HUES64 (cell line): ENCODE results near the gene NDUFAF8.
"Not testable (repeated sequence)": the region's sequence is repeated elsewhere in the genome, so short reads cannot be mapped to it uniquely, and the experiment has no call there.

ENCODE experiments used
- H3K27ac ChIP-seq: 2 replicates; pipeline ENCODE4 v1.7.0; 2013; ENCODE audit warnings: low read depth, low read length, inconsistent platforms
- H3K27me3 ChIP-seq: 2 replicates; pipeline ENCODE4 v1.6.1; 2013; ENCODE audit warnings: mild to moderate bottlenecking, low read length; ENCODE audit not compliant: insufficient read depth
- H3K36me3 ChIP-seq: 2 replicates; pipeline ENCODE4 v1.6.1; 2013; ENCODE audit warnings: mild to moderate bottlenecking, low read length; ENCODE audit not compliant: insufficient read depth
- H3K4me1 ChIP-seq: 2 replicates; pipeline ENCODE4 v1.6.1; 2013; ENCODE audit warnings: mild to moderate bottlenecking, low read length, moderate library complexity; ENCODE audit not compliant: insufficient read depth
- H3K4me3 ChIP-seq: 2 replicates; pipeline ENCODE4 v1.5.1; 2013; ENCODE audit warnings: mild to moderate bottlenecking, low read length, moderate library complexity
- H3K9ac ChIP-seq: 2 replicates; pipeline ENCODE4 v1.6.1; 2013; ENCODE audit warnings: mild to moderate bottlenecking, low read depth, low read length
- H3K9me3 ChIP-seq: 2 replicates; pipeline ENCODE4 v1.6.1; 2013; ENCODE audit warnings: low read depth, low read length; ENCODE audit not compliant: insufficient read depth
- WGBS: fragments of 150-250, 120-280 bp; methylation state at CpG from one replicate; pipeline ENCODE4 v1.1.7; 2013; ENCODE audit warnings: missing lambda C conversion rate; 5-methylcytosine and 5-hydroxymethylcytosine counted together

NDUFAF8 gene

DNA sequence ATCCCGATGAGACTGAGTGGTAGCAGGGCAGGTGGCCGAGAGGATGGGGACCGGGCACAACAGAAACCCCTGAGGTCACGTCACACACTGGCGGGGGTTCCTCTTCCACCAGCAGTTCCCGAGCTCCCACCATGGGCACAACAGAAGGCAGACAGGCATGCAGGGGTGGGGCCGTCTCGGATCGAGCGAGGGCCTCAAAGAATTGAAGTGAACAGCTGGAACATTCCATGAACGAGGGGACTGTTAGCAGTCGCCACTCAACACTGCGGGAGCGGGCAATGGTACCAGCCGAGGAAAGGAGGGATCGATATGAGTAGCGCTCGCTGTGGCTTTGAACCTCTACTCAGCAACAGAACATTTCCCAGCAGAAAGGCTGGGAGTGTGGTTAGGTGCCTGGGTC is 21.6 kb upstream of the NDUFAF8 start:
- WGBS = 89% methylated on average over 17 of the region's 18 CpGs
- H3K27ac ChIP-seq = no peak overlapping the region
- no peaks in the 10 kb centered on the region for H3K27me3 ChIP-seq
- no peak overlapping the region for H3K9ac ChIP-seq
- H3K9me3 ChIP-seq = no peaks in the 10 kb centered on the region
- peaks cover 10% of the 10 kb centered on the region for H3K4me1 ChIP-seq
- H3K4me3 ChIP-seq = no peak overlapping the region
- peaks cover 16% of the 10 kb centered on the region for H3K36me3 ChIP-seq

DNA sequence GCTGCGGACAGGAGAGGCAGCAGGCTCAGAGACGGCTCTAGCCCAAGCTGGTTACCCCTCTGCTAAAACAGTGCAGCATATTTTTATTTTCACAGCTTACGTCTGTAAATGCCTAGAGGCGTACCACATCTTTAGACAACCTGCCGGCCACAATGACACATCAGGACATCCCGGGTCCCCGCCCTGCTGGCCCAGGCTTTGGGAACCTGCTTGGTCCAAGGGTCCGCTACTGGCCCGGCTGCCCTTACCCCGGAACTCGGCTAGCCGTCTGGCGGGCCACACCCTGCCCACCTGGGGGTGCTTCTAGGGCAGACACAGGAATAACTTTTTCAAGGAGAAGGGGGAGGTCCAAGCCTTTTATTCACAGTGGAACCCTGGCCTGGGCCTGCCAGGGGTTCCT is 20.7 kb upstream of the NDUFAF8 start:
- Histone ChIP-seq H3K9ac (no peak overlapping the region), H3K27ac (no peak overlapping the region), H3K36me3 (peaks cover 16% of the 10 kb centered on the region), H3K4me1 (peaks cover 10% of the 10 kb centered on the region), H3K4me3 (no peak overlapping the region), H3K27me3 (no peaks in the 10 kb centered on the region), H3K9me3 (no peaks in the 10 kb centered on the region)
- WGBS = 86% methylated on average over 13 of the region's 13 CpGs

DNA sequence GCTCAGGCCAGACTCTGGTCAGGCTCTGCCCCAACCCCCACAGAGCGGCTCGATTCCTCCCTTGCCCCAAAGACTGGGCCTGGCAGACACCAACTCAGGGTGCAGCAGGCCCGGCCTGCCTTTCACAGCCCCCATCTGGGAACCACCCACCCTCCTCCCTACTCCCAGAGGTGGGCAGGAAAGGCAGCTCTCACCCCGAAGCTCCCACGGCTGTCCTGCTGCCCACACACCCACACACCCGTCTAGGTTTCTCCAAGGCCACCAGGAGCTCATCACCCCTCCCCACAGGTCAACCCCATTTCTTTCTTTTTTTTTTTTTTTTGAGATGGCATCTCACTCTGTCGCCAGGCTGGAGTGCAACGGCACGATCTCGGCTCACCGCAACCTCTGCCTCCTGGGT is 20.1 kb upstream of the NDUFAF8 start:
- Histone ChIP-seq H3K27me3 (no peaks in the 10 kb centered on the region), H3K4me1 (peaks cover 10% of the 10 kb centered on the region), H3K27ac (no peak overlapping the region), H3K9me3 (no peaks in the 10 kb centered on the region), H3K4me3 (no peak overlapping the region), H3K36me3 (peaks cover 16% of the 10 kb centered on the region), H3K9ac (no peak overlapping the region)
- 91% methylated on average over 11 of the region's 11 CpGs for WGBS

DNA sequence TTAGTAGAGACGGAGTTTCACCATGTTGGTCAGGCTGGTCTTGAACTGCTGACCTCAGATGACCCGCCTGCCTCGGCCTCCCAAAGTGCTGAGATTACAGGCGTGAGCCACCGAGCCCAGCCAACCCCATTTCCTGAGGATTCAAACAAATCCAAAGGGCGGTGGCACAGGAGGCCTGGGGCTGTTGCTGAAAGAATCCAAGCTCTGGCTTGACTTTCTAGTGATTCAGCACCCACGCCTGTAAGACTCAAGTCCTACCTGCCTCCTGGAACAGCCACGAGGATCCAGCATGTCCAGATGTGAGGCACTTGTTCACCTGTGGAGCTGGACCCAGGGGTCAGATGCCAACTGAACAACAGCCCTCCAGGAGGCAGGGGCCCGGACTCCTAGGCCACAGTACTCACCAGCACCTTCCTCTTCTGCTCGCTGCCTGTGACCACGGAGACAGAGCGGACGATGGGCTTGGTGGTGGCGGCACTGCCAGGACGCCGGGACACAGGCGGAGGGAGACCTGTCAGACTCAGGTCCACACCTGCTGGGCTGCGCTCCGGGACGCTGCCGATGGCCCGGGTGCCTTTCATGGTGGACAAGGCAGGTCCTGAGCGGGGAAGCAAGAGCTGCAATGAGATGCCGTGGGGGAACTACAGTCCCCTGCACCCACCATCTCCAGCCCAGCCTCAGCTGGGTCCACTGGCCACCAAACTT is 19.5 kb upstream of the NDUFAF8 start:
- Histone ChIP-seq H3K36me3 (peaks cover 16% of the 10 kb centered on the region), H3K9ac (no peak overlapping the region), H3K4me3 (no peak overlapping the region), H3K9me3 (no peaks in the 10 kb centered on the region), H3K4me1 (peaks cover 10% of the 10 kb centered on the region), H3K27me3 (no peaks in the 10 kb centered on the region), H3K27ac (no peak overlapping the region)
- 96% methylated on average over 24 of the region's 24 CpGs for WGBS

DNA sequence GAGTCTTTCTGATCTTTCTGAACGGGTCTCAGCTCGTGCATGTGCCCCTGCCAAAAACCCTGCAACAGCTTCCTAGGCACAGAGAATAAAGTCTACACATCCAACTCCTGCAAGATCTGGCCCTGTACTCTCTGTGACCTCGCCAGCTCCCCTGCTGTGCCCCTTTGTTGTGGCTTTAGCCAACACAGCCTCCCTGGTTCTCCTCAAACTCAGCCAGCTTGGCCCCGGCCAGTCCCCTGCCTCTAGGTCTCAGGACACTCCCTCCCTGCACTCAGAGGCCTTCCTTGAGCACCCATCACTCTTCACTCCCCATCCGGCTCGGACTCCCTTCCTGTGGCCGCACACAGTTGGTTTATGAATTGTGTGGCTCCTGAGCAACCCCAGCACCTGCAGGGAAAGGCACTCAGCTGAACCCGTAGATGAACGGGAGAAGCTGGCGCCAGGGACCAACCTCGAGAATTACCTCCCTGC is 17.7 kb upstream of the NDUFAF8 start:
- H3K9me3 ChIP-seq = no peaks in the 10 kb centered on the region
- WGBS = 57% methylated on average over 11 of the region's 11 CpGs
- H3K4me3 ChIP-seq = peak overlapping the region; percentile 86
- peaks cover 16% of the 10 kb centered on the region for H3K36me3 ChIP-seq
- no peak overlapping the region for H3K9ac ChIP-seq
- H3K27ac ChIP-seq = no peak overlapping the region
- no peaks in the 10 kb centered on the region for H3K27me3 ChIP-seq
- H3K4me1 ChIP-seq = peaks cover 10% of the 10 kb centered on the region

DNA sequence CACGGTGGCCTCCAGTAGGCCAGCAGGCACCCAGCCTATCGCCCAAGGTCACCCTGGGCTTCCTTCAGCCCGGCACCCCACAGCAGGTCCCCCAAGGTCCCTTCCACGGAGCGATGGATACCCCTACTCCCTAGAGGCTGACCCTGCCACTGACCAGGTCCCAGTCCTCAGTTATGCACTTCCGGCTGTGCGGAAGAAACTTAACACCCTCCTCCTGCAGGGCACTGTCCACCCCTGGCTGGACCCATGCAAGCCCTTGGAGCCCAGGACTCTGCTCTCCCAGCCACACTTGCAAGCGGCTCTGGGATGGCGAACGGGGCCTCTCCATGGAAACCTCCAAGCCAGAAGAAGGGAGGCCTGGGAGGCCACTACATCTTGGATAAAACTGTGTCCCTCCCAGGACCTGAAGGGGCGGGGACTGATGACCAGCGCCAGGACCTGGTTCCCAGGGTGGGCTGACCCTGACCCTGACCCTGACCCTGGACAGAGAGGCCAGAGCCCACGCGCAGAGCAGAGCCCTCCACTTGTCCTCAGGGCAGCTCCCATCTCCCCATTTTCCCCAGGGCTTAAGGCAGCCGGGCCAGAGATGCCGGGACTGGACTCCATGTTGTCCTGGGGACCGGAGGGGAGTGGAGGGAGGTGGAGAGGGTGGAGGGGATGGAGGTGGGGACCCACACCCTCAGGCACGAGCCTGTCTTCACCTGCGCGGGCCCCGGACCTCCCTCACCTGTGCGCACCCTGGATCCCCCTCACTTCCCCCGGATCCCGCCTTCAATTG is 17.1 kb upstream of the NDUFAF8 start:
- Histone ChIP-seq H3K9me3 (no peaks in the 10 kb centered on the region), H3K4me1 (peaks cover 10% of the 10 kb centered on the region), H3K27me3 (no peaks in the 10 kb centered on the region), H3K4me3 (peak overlapping the region; percentile 86), H3K36me3 (peaks cover 13% of the 10 kb centered on the region), H3K27ac (no peak overlapping the region), H3K9ac (peak overlapping the region; percentile 72)
- WGBS = 24% methylated on average over 24 of the region's 24 CpGs

DNA sequence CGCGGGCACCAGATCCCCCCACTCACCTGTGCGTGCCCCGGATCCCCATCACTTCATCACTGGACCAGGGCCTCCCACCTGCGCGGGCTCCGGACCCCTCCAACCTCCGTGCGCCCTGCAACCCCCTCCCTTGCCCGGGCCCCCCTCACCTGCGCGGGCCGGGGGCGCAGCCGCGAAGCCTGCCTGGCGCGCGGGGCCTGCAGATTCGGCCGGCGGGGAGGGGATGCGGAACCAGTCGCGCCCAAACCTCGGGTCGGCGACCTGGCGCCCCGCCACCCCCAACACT is 16.6 kb upstream of the NDUFAF8 start:
- Histone ChIP-seq H3K36me3 (peaks cover 10% of the 10 kb centered on the region; the same call in 1 of the 2 replicates), H3K4me1 (peaks cover 10% of the 10 kb centered on the region), H3K27ac (no peak overlapping the region), H3K4me3 (peak overlapping the region; percentile 86), H3K9ac (peak overlapping the region; percentile 72), H3K9me3 (no peaks in the 10 kb centered on the region), H3K27me3 (no peaks in the 10 kb centered on the region)
- WGBS = 0% methylated on average over 30 of the region's 30 CpGs

DNA sequence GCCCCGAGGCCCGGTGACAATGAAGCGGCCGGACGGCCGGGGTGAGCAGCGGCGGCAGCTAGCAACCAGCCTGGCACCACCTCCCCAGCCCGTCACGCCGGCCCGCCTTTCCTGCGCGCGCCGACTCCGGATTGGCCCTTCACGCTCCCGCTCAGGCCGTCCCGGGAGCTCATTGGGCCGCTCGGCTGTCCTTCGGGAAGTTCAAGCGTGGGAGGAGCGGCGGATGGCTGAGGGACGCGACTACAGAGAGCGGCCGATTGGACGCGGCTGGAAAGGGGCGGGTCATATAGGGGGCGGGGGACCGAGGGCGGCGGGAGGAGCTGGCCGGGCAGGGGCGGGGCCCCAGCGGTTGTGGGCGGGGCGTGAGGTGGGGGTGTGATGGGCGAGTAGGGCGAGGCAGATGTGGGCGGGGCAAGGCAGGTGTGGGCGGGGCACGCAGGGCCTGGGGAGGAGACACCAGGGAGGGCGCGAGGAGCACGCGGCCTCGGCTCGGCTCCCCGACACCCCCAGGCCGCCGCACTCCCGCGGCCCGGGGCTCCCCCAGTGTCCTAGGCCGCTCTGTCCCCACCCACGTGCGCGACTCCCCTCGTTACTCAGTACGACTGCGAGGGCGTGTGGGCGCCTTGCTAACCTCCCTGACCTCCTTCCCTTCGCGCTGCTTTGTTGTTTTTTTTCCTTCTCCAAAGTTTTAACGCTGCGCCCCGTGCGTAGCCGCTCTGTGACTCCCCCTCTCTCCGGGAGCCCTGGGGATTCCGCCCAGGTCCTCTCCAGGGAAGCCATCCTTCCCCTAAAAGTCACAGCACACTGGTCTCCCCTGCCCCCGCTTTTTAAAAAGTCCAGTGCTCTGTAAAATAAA is 16.0 kb upstream of the NDUFAF8 start, which contains the start of gene CEP131:
Gene CEP131, minus strand, starts transcription at position 60 of the 856 bp plus-strand sequence. CDS start 2,909 bp downstream, outside the sequence.
- Histone ChIP-seq H3K4me3 (peak within 1 kb of the TSS; percentile 86), H3K27ac (0 out of 2 replicates have a peak within 1 kb of the TSS, but pooled peaks have one; percentile 11), H3K36me3 (peaks cover 10% of the 10 kb centered on the region; the same call in 1 of the 2 replicates), H3K9ac (peak within 1 kb of the TSS; percentile 82), H3K4me1 (peaks cover 10% of the 10 kb centered on the region), H3K9me3 (no peaks in the 10 kb centered on the region), H3K27me3 (no peaks in the 10 kb centered on the region)
- WGBS = 2% methylated on average over 79 of the region's 79 CpGs

DNA sequence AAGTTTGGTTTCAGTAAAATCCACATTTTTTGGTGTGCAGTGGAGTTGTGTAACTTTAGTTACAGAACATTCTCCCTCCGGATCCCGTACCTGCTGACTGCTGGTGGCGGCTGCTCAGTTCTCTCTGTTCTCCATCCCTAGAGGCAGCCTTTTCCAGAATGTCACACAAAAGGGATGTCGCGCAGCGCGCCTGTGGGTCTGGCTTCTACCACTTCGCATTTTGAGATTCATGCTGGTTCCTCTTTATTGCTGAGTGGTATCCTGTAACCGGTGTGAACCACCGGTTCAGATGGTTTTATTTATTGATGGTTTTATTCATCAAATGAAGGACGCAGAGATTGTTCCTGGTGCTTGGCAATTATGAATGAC is 15.4 kb upstream of the NDUFAF8 start:
- no peaks in the 10 kb centered on the region for H3K9me3 ChIP-seq
- peak overlapping the region; percentile 55 for H3K4me3 ChIP-seq
- peak overlapping the region; percentile 82 for H3K9ac ChIP-seq
- WGBS = 67% methylated on average over 11 of the region's 11 CpGs
- H3K27ac ChIP-seq = 0 out of 2 replicates have a peak overlapping the region, but pooled peaks have one; percentile 11
- no peaks in the 10 kb centered on the region for H3K27me3 ChIP-seq
- peaks cover 8% of the 10 kb centered on the region; the same call in 1 of the 2 replicates for H3K36me3 ChIP-seq
- peaks cover 10% of the 10 kb centered on the region for H3K4me1 ChIP-seq

DNA sequence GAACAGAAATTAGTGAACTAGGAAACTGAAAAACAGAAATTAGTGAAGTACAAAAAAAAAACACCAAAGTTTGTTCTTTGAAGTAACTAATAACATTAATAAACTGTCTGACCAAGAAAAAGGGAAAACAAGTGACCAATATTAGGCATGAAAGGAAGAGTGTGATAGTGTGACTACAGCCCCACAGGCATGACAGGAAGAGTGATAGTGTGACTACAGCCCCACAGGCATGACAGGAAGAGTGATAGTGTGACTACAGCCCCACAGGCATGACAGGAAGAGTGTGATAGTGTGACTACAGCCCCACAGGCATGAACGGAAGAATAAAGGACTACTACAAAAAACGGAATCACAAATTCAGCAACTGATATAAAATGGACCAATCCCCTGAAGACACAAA is 11.5 kb upstream of the NDUFAF8 start:
- not testable (repeated sequence) for H3K27me3 ChIP-seq, H3K4me3 ChIP-seq, H3K9me3 ChIP-seq, H3K27ac ChIP-seq, H3K9ac ChIP-seq, H3K4me1 ChIP-seq
- H3K36me3 ChIP-seq = peaks cover 13% of the 10 kb centered on the region
- WGBS = no CpG with 5 or more reads among the region's 2 CpGs

DNA sequence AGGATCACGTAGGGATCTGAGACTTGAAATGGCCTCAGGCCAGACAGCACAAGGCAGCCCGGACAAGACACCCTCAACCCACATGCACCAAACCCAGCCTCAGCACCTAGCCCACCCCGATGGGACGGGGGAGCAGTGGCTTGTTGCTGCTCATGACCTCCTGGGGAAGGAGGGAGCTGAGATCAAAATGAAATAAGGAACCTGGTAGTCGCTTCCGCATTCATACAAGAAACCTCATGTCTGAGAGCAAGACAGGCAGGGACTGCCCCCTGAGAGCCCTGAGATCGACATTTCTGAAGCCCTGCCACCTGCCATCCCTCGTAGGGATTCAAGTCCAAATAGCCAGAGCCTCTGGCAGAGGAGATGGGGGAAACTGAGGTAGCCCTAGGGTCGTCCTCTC is 10.7 kb upstream of the NDUFAF8 start:
- H3K36me3 ChIP-seq = peaks cover 13% of the 10 kb centered on the region
- H3K27me3 ChIP-seq = no peaks in the 10 kb centered on the region
- no peak overlapping the region for H3K4me3 ChIP-seq
- H3K9ac ChIP-seq = no peak overlapping the region
- no peaks in the 10 kb centered on the region for H3K4me1 ChIP-seq
- 91% methylated on average over 9 of the region's 9 CpGs for WGBS
- H3K9me3 ChIP-seq = no peaks in the 10 kb centered on the region
- H3K27ac ChIP-seq = no peak overlapping the region
